Measurements from ENCODE around the gene KCNAB2. TPM values are rescaled to one million over a fixed set of nuclear protein-coding genes. Genes with fewer than 3 reads are reported as not detected.
A peak's percentile ranks its signal among the peaks of the same experiment; 100 is the strongest.

KCNAB2 gene
- total RNA-seq, 3 donors from 2014 or later = 199 to 230 (median 202) TPM

DNA sequence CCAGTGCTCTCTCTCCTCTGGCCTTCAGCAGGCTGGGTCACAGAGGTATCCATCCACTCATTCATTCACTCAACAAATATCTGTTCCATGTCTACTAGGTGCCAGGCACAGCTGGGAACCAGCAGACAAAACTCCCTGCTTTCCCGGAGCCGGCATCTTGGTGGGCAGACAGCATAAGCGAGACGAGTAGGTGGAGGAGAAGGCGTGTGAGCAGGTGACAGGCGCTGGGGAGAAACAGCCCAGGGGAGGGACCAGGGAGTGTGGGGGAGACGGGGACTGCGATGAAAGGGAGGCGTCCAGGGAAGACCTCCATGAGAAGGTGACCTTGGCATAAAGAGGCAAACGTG lies 11.0 kb upstream of the KCNAB2 start:
- Mint-ChIP-seq H3K27me3 (ENCODE audit: low read depth) (no peaks in the 10 kb centered on the region), H3K4me1 (ENCODE audit: low read depth) (peaks cover 79% of the 10 kb centered on the region), H3K36me3 (ENCODE audit: insufficient read depth) (peaks cover 28% of the 10 kb centered on the region), H3K4me3 (no peak overlapping the region), H3K9me3 (no peaks in the 10 kb centered on the region)
- DNase-seq (no peak), ATAC-seq (no peak)

DNA sequence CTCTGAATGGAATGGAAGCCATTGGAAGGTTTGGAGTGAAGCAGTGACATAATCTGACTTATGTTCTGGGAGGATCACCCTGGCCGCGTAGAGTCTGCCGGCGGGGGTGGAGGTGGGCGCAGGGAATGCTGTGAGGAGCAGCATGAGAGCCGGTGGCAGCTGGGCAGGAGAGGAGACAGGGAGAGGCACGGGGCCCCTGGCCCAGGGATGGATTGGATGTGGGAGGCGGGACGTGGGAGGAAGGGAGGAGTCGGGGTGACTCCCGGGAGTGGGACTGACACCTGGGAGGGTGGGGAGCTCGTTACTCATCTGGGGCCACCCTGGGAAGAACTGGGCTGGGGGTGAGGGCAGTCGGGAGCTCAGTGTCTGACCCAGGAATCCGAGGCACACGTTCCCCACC lies 10.4 kb upstream of the KCNAB2 start:
- Mint-ChIP-seq H3K4me1 (ENCODE audit: low read depth) (peaks cover 74% of the 10 kb centered on the region), H3K27me3 (ENCODE audit: low read depth) (no peaks in the 10 kb centered on the region), H3K9me3 (no peaks in the 10 kb centered on the region), H3K4me3 (no peak overlapping the region), H3K36me3 (ENCODE audit: insufficient read depth) (peaks cover 25% of the 10 kb centered on the region)
- ATAC-seq = no peak
- DNase-seq = no peak

DNA sequence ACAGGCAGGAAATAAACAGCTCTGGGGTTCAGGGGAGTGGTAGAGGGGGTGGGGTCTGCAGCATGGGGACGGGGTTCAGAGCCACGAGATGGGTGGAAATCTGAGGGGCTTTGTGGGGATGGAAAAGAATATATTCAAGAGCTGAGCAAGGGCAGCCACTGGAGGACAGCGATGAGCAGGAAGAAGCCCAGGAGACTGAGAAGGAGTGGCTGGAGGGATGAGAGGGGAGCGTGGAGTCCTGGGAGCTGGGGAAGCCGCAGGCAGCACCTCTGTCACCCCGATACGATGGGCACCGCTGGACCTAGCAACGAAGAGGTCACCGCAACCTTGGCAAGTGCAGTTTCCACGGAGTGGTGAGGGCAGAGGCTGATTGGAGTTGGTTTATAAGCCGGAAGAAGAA lies 10.0 kb upstream of the KCNAB2 start:
- Mint-ChIP-seq H3K4me1 (ENCODE audit: low read depth) (peaks cover 70% of the 10 kb centered on the region), H3K9me3 (no peaks in the 10 kb centered on the region), H3K4me3 (no peak overlapping the region), H3K27me3 (ENCODE audit: low read depth) (no peaks in the 10 kb centered on the region), H3K36me3 (ENCODE audit: insufficient read depth) (peaks cover 21% of the 10 kb centered on the region)
- no peak for ATAC-seq
- no peak for DNase-seq

DNA sequence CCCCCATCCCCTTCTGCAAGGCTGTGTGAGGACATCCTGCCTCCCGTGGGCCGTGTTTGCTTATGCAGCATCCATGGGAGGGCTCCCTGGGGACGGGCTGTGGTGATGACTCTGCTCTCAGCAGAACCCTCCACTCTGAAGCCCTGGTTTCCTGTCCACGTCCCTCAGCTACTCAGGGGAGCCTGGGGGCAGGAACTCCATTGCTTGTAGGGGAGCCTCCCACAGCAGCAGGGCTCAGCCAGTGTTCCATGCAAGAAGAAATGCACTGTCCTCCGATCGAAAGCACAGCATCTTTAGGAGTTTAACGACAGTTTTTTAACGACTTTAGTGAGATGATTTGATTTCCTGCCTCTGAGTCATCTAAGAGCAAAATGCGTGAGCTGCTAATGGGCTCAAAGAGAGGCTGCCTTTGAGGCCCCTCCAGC lies 8.3 kb upstream of the KCNAB2 start:
- H3K4me3 Mint-ChIP-seq = no peak overlapping the region
- H3K27me3 Mint-ChIP-seq (ENCODE audit: low read depth) = no peaks in the 10 kb centered on the region
- DNase-seq = no peak
- peaks cover 23% of the 10 kb centered on the region for H3K36me3 Mint-ChIP-seq (ENCODE audit: insufficient read depth)
- H3K9me3 Mint-ChIP-seq = no peaks in the 10 kb centered on the region
- H3K4me1 Mint-ChIP-seq (ENCODE audit: low read depth) = peaks cover 54% of the 10 kb centered on the region
- ATAC-seq = peak; percentile 38 to 60

DNA sequence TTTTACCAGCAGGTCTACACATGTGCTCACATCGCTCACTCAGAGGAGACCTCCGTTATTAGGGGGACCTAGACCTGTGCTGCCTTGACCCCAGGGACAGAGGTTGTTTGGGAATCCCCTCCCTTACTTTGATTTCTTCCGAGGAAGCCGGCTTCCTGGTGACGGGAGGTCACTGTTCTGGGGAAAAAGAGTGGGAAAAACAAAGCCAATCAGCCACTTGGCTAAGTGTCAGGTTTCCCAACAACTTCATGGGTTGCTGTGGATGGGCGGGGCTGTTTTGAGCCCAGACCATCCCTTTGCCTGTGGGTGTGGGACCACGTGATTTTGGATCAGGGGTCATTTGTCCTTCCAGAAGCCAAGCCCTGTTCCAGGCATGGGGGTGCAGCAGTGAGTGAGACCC lies 7.1 kb upstream of the KCNAB2 start:
- no peak overlapping the region for H3K4me3 Mint-ChIP-seq
- H3K27me3 Mint-ChIP-seq (ENCODE audit: low read depth) = no peaks in the 10 kb centered on the region
- H3K36me3 Mint-ChIP-seq (ENCODE audit: insufficient read depth) = peaks cover 24% of the 10 kb centered on the region
- H3K9me3 Mint-ChIP-seq = no peaks in the 10 kb centered on the region
- H3K4me1 Mint-ChIP-seq (ENCODE audit: low read depth) = peaks cover 42% of the 10 kb centered on the region
- ATAC-seq = no peak
- no peak for DNase-seq

DNA sequence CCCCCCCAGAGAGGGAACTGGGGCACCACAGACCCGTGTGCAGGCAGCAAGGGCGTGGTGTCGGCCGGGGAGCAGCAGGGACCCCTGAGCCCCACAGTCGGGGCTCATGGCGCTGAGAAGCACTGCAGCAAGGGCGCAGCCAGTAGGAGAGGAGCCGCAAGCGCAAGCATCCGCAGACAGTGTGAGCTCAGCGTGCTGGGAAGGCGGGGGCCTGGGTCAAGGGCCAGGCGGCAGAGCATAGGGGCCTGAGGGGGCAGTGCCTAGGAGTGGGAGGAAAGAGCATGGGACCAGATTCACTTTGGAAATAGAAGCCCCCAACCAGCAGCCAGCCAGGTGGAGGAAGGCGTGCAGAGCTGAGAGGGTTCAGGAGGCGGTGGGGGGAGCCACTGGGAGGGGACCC lies 6.7 kb upstream of the KCNAB2 start:
- Mint-ChIP-seq H3K36me3 (ENCODE audit: insufficient read depth) (peaks cover 27% of the 10 kb centered on the region), H3K4me1 (ENCODE audit: low read depth) (peaks cover 39% of the 10 kb centered on the region), H3K9me3 (no peaks in the 10 kb centered on the region), H3K4me3 (no peak overlapping the region), H3K27me3 (ENCODE audit: low read depth) (no peaks in the 10 kb centered on the region)
- no peak for DNase-seq
- ATAC-seq = no peak

DNA sequence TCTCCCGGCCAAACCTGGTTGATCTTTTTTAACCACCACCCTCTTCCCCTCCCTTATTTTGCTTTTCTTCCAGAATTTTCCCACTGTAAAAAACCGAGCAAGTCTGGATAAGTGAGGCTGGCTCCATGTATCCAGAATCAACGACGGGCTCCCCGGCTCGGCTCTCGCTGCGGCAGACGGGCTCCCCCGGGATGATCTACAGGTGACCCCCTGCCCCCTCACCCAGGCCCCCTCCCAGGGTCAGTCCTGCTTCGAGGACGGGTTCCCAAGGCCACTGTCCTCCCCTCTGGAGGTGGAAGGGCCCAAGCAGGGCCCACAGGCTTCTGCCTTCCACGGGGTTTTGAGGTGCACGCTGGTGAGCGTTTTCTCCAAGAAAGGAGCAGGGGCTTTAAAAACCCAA lies 5.2 kb upstream of the KCNAB2 start:
- peaks cover 27% of the 10 kb centered on the region for H3K36me3 Mint-ChIP-seq (ENCODE audit: insufficient read depth)
- peaks cover 25% of the 10 kb centered on the region for H3K4me1 Mint-ChIP-seq (ENCODE audit: low read depth)
- no peak overlapping the region for H3K4me3 Mint-ChIP-seq
- no peak for ATAC-seq
- no peaks in the 10 kb centered on the region for H3K27me3 Mint-ChIP-seq (ENCODE audit: low read depth)
- no peaks in the 10 kb centered on the region for H3K9me3 Mint-ChIP-seq
- DNase-seq = no peak

DNA sequence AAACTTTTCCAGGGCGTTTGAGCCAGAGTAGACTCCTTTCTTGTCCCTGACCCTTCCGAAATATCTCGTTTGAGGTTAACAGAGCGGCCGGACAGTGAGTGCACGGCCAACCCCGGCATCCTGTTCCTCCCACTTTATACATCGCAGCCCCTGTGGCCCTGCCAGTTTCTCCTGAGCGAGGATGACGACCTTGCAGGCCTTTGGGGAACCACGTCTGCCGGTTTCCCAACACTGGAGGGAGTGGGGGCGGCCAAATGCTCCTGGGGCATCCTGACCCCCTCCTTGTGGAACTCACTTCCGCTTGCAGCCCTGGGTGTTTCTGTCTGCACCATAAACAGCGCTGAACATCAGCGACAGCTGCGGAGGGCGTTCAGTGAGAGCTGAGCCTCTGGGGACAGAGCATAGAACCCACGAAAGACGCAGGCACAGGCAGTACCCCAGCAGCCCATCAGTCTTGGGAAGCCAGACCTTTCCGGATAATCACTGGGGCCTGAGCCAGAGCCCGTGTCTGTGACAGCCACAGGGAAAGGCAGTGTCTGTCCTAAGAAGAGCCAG lies 4.8 kb upstream of the KCNAB2 start:
- no peak for DNase-seq
- no peaks in the 10 kb centered on the region for H3K27me3 Mint-ChIP-seq (ENCODE audit: low read depth)
- no peak overlapping the region for H3K4me3 Mint-ChIP-seq
- peaks cover 24% of the 10 kb centered on the region for H3K36me3 Mint-ChIP-seq (ENCODE audit: insufficient read depth)
- no peak for ATAC-seq
- H3K9me3 Mint-ChIP-seq = no peaks in the 10 kb centered on the region
- peaks cover 20% of the 10 kb centered on the region for H3K4me1 Mint-ChIP-seq (ENCODE audit: low read depth)

DNA sequence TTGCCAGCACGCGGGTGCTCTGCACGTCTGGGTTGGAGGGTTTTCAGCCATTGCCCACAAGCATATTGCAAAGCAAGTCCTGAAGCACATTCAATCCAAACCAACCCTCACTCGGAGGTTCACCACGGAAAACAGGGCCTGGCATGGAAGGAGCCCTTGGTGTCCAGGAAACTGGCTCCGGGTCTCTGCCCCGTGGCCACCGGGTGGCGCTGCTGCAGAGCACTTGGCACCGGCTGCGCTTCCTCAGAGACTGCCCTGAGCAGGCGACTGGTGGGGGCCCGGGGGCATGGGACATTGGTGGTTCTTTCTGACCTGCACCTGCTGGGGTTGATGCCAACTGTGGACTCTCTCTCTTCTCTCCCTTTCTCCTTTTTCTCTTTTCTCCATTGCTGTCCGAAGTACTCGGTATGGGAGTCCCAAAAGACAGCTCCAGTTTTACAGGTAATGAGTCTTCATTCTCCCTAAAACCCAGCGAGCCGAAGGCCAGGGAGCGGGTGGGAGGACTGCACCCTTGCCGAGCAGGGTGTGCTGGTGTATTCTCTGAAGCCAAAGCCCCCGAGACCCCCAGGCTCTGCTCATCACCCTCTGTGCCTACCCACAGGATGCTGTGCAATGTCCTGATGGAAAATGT lies 4.1 kb upstream of the KCNAB2 start:
- H3K36me3 Mint-ChIP-seq (ENCODE audit: insufficient read depth) = peaks cover 25% of the 10 kb centered on the region
- no peaks in the 10 kb centered on the region for H3K27me3 Mint-ChIP-seq (ENCODE audit: low read depth)

DNA sequence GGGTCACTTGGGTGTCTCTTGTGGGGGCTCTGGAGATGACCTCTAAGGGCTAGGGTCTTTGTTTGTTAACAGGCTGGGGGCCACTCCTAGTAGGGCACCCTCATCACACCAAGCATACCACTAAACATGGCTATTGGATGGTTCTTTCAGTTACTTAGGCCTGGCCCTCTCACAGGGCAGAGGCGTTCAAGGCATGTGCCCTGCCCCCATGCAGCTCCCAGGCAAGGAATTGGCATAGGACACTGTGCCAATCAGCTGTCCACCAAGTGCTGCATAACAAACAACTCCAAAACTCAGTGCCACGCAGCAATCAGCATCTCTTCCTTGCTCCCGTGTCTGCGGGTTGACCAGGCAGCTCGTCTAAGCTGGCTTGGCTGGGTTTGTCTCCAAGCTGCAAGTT lies 2.1 kb upstream of the KCNAB2 start:
- H3K4me1 Mint-ChIP-seq (ENCODE audit: low read depth) = peaks cover 5% of the 10 kb centered on the region
- DNase-seq (no peak), ATAC-seq (no peak)
- H3K9me3 Mint-ChIP-seq = no peaks in the 10 kb centered on the region
- no peak overlapping the region for H3K4me3 Mint-ChIP-seq
- H3K36me3 Mint-ChIP-seq (ENCODE audit: insufficient read depth) = peaks cover 29% of the 10 kb centered on the region
- no peaks in the 10 kb centered on the region for H3K27me3 Mint-ChIP-seq (ENCODE audit: low read depth)

More for the DNA sequence above, 4.1 kb upstream of the KCNAB2 start:
- no peak for DNase-seq
- H3K9me3 Mint-ChIP-seq = no peaks in the 10 kb centered on the region
- peak in 1 of 2 donors; percentile 52 for ATAC-seq
- H3K4me3 Mint-ChIP-seq = no peak overlapping the region
- H3K4me1 Mint-ChIP-seq (ENCODE audit: low read depth) = peaks cover 14% of the 10 kb centered on the region

DNA sequence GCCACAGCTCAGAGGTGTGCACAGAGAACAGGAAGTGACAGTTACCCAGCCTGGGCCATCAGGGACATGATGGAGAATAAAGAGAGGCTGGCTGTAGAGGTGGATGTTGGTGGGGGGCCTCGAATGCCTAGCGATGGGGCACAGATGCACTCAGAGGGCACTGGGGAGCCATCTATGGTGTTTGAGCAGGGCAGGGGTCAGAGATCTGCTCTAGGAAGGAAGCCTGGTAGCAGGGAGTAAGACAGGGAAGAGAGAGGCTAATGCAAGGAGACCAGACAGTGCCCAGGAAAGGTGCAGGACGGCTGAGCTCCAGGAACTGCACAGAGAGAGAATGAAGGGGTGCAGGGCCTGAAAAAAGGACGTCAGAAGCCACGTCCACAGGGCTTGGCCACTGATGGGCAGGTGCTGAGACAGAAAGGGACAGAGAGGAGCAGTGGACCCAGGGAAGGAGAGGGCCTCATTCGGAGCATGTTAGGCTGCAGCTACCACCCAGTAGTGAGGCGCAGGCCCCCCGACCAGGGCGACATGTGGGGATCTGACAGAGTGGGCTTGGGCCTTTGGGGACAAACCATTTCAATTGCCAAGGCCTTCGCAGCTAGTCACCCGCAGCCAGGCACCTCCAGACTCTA lies 1.1 kb upstream of the KCNAB2 start:
- DNase-seq (no peak), ATAC-seq (no peak)
- H3K4me1 Mint-ChIP-seq (ENCODE audit: low read depth) = peaks cover 5% of the 10 kb centered on the region
- peaks cover 29% of the 10 kb centered on the region for H3K36me3 Mint-ChIP-seq (ENCODE audit: insufficient read depth)
- H3K4me3 Mint-ChIP-seq = no peak overlapping the region
- H3K27me3 Mint-ChIP-seq (ENCODE audit: low read depth) = no peaks in the 10 kb centered on the region
- no peaks in the 10 kb centered on the region for H3K9me3 Mint-ChIP-seq

DNA sequence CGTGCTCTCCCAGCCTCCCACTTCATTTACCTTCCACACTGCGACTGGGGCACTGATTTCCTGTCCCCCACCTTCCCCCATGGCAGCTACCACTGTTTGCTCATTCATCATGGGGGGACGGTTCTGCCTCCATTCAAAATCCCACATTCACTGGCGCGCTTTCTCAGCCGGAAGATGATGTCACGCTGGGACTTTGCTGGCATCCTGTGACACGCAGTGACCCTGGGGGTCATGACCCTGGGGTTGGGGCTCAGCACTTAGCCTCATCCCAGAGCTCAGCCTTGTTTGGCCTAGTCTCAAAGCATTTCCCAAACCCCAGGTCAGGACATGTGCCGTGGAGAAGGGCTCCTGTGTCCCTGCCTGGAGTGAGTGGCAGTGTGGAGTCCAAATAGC lies 582 bp upstream of the KCNAB2 start:
- no peak for ATAC-seq
- Mint-ChIP-seq H3K27me3 (ENCODE audit: low read depth) (no peaks in the 10 kb centered on the region), H3K4me3 (no peak overlapping the region), H3K9me3 (no peaks in the 10 kb centered on the region), H3K4me1 (ENCODE audit: low read depth) (peaks cover 5% of the 10 kb centered on the region), H3K36me3 (ENCODE audit: insufficient read depth) (peaks cover 30% of the 10 kb centered on the region)
- no peak for DNase-seq

DNA sequence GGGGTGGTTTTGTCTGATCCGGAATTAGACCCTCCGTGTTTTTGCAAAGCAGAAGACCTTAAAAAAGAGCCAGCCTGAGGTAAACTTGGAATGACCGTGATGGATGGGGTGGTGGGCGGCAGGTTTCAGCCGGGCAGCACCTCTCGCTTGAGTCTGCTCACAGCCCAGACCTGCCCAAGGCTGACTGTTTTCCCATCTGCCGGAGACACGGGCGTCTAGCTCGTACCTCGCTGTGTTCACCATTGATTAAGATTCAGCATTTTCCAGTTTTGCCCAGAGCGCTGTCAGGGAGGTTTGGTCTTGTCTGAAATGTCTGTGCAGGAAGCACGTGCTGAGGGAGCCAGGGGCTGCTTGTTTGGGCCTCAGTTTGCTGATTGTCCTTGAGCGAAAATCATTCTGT lies 591 bp downstream of the KCNAB2 start:
- no peak for ATAC-seq
- Mint-ChIP-seq H3K4me3 (no peak overlapping the region), H3K4me1 (ENCODE audit: low read depth) (peaks cover 7% of the 10 kb centered on the region), H3K27me3 (ENCODE audit: low read depth) (no peaks in the 10 kb centered on the region), H3K36me3 (ENCODE audit: insufficient read depth) (peaks cover 37% of the 10 kb centered on the region), H3K9me3 (no peaks in the 10 kb centered on the region)
- no peak for DNase-seq

DNA sequence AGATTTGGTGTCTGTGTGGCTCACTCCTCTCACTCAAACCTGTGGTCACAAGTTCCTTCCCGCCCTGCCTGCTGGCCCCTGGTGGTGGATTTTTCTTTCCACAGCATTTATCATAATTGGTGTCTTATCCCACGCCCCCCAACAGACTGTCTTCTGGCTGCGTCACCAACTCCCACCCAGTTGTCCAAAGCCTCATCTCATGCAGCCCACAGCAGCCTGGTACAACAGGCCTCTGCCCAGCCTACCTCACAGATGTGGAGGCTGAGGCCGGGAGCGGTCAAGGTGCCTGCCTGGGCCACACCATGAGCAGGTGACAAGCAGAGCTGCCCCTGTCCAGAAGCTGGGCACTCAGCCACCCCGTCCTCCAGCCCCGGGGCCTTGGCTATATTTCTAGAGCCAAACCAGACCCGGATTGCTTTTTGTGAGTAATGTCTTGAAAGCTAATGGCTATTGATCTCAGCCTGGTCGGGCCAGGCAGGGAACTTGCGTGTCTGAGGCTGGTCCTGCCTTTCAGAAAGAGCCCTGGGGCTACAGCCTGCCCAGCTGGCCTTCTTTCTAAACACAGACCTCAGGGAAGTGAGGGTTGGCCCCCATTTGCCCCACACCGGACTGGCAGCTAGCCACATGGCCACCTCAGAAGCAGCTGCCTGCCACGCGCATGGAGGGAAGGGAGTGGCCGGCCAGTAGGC lies 2.6 kb downstream of the KCNAB2 start:
- Mint-ChIP-seq H3K4me1 (ENCODE audit: low read depth) (peaks cover 7% of the 10 kb centered on the region), H3K9me3 (no peaks in the 10 kb centered on the region), H3K36me3 (ENCODE audit: insufficient read depth) (peaks cover 30% of the 10 kb centered on the region), H3K4me3 (no peak overlapping the region), H3K27me3 (ENCODE audit: low read depth) (no peaks in the 10 kb centered on the region)
- no peak for DNase-seq
- no peak for ATAC-seq

DNA sequence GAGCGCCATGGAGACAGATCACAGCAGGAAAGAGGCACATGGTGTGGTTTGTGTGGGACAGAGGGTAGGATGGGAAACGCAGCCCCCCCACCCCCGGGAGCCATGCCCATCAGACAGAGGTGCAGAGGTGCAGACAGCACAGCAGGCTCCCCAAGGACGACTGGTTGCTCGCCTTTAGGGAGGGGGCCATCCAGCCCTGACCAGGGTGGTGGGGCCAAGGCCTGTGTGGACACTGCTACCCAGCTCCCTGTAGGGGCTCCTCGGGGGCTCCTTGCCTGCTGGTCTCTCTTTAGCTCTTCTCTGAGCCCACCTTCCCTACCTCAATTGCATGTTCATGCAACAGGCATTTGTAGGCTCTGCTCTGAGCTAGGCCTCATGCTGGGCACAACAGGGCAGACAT lies 3.7 kb downstream of the KCNAB2 start:
- peaks cover 26% of the 10 kb centered on the region for H3K36me3 Mint-ChIP-seq (ENCODE audit: insufficient read depth)
- no peaks in the 10 kb centered on the region for H3K27me3 Mint-ChIP-seq (ENCODE audit: low read depth)
- DNase-seq = no peak
- peaks cover 7% of the 10 kb centered on the region for H3K4me1 Mint-ChIP-seq (ENCODE audit: low read depth)
- ATAC-seq = no peak
- no peak overlapping the region for H3K4me3 Mint-ChIP-seq
- no peaks in the 10 kb centered on the region for H3K9me3 Mint-ChIP-seq
